Activated T-helper 17 cell treated with anti-CD3 and anti-CD28 coated beads, Interleukin-2, amount 50 U/mL, for 72 hours (primary cell): ENCODE data around the gene CIB4. TPM values are rescaled to one million over a fixed set of nuclear protein-coding genes. Genes with fewer than 3 reads are reported as not detected.

Experiments used
- ATAC-seq: fragments of 150-1000 bp; cut with Tn5 transposase; replicated peaks from 2 replicates; pipeline ENCODE4 v1.10.0; 2021; ENCODE audit warnings: mild to moderate bottlenecking, moderate library complexity
- H3K27ac Mint-ChIP-seq: one replicate; pipeline ENCODE4 v1.8.0; 2022; ENCODE audit warnings: mixed read lengths
- H3K27me3 Mint-ChIP-seq: one replicate; pipeline ENCODE4 v1.8.0; 2022; ENCODE audit warnings: mixed read lengths
- H3K36me3 Mint-ChIP-seq: one replicate; pipeline ENCODE4 v1.8.0; 2022; ENCODE audit warnings: low read depth, mild to moderate bottlenecking, mixed read lengths
- H3K4me1 Mint-ChIP-seq: one replicate; pipeline ENCODE4 v1.8.0; 2022; ENCODE audit warnings: mixed read lengths
- H3K4me3 Mint-ChIP-seq: one replicate; pipeline ENCODE4 v1.8.0; 2022; ENCODE audit warnings: mild to moderate bottlenecking, mixed read lengths
- H3K9me3 Mint-ChIP-seq: one replicate; pipeline ENCODE4 v1.8.0; 2022; ENCODE audit warnings: mixed read lengths
- total RNA-seq, 2 donors: library from RNA; stranded (reverse); gene quantifications; one replicate each; pipeline ENCODE4 v1.2.3, GENCODE V29; 2022

CIB4 gene
- total RNA-seq, 2 donors from 2014 or later: not detected

GRCh38 chr2:26605195-26605998, 35.8 kb downstream of the CIB4 start:
- no peaks in the 10 kb centered on the region for H3K36me3 Mint-ChIP-seq
- no peak overlapping the region for H3K27ac Mint-ChIP-seq
- ATAC-seq: peak; percentile 37
- no peaks in the 10 kb centered on the region for H3K4me1 Mint-ChIP-seq
- H3K4me3 Mint-ChIP-seq: no peak overlapping the region
- H3K9me3 Mint-ChIP-seq: no peaks in the 10 kb centered on the region
- H3K27me3 Mint-ChIP-seq: peaks cover 30% of the 10 kb centered on the region

- Mint-ChIP-seq H3K36me3 (no peaks in the 10 kb centered on the region), H3K4me3 (no peak overlapping the region)
Measured at GRCh38 chr2:26602575-26602974, 38.6 kb downstream of the CIB4 start.

GRCh38 chr2:26599387-26599786, 41.8 kb downstream of the CIB4 start:
- no peak overlapping the region for H3K4me3 Mint-ChIP-seq
- no peak overlapping the region for H3K27ac Mint-ChIP-seq
- ATAC-seq: no peak
- no peaks in the 10 kb centered on the region for H3K36me3 Mint-ChIP-seq
- no peaks in the 10 kb centered on the region for H3K4me1 Mint-ChIP-seq
- no peaks in the 10 kb centered on the region for H3K9me3 Mint-ChIP-seq
- H3K27me3 Mint-ChIP-seq: peaks cover 38% of the 10 kb centered on the region

More at GRCh38 chr2:26602575-26602974, 38.6 kb downstream of the CIB4 start:
- peaks cover 30% of the 10 kb centered on the region for H3K27me3 Mint-ChIP-seq
- H3K27ac Mint-ChIP-seq: no peak overlapping the region
- ATAC-seq: no peak
- H3K4me1 Mint-ChIP-seq: no peaks in the 10 kb centered on the region
- no peaks in the 10 kb centered on the region for H3K9me3 Mint-ChIP-seq

- Mint-ChIP-seq H3K36me3 (no peaks in the 10 kb centered on the region), H3K27ac (no peak overlapping the region), H3K4me3 (no peak overlapping the region), H3K27me3 (peaks cover 42% of the 10 kb centered on the region), H3K9me3 (no peaks in the 10 kb centered on the region), H3K4me1 (no peaks in the 10 kb centered on the region)
- no peak for ATAC-seq
Measured at GRCh38 chr2:26598996-26599373, 42.2 kb downstream of the CIB4 start.

GRCh38 chr2:26598336-26598995, 42.7 kb downstream of the CIB4 start:
- Mint-ChIP-seq H3K36me3 (no peaks in the 10 kb centered on the region), H3K9me3 (no peaks in the 10 kb centered on the region), H3K4me3 (no peak overlapping the region), H3K27me3 (peaks cover 44% of the 10 kb centered on the region), H3K4me1 (no peaks in the 10 kb centered on the region), H3K27ac (no peak overlapping the region)
- ATAC-seq: no peak

GRCh38 chr2:26597197-26597596, 44.0 kb downstream of the CIB4 start:
- no peak overlapping the region for H3K4me3 Mint-ChIP-seq
- ATAC-seq: no peak
- H3K27me3 Mint-ChIP-seq: peaks cover 47% of the 10 kb centered on the region
- H3K36me3 Mint-ChIP-seq: no peaks in the 10 kb centered on the region
- H3K9me3 Mint-ChIP-seq: no peaks in the 10 kb centered on the region
- no peaks in the 10 kb centered on the region for H3K4me1 Mint-ChIP-seq
- no peak overlapping the region for H3K27ac Mint-ChIP-seq

GRCh38 chr2:26595146-26595545, 46.0 kb downstream of the CIB4 start:
- Mint-ChIP-seq H3K27me3 (peaks cover 37% of the 10 kb centered on the region), H3K4me1 (no peaks in the 10 kb centered on the region), H3K4me3 (no peak overlapping the region), H3K36me3 (no peaks in the 10 kb centered on the region), H3K27ac (no peak overlapping the region), H3K9me3 (no peaks in the 10 kb centered on the region)
- no peak for ATAC-seq

GRCh38 chr2:26591619-26592505, 49.3 kb downstream of the CIB4 start:
- Mint-ChIP-seq H3K36me3 (no peaks in the 10 kb centered on the region), H3K27me3 (peaks cover 41% of the 10 kb centered on the region), H3K4me1 (no peaks in the 10 kb centered on the region), H3K27ac (no peak overlapping the region), H3K9me3 (no peaks in the 10 kb centered on the region), H3K4me3 (no peak overlapping the region)
- ATAC-seq: peak; percentile 63

GRCh38 chr2:26590980-26591618, 50.1 kb downstream of the CIB4 start:
- peaks cover 44% of the 10 kb centered on the region for H3K27me3 Mint-ChIP-seq
- H3K9me3 Mint-ChIP-seq: no peaks in the 10 kb centered on the region
- ATAC-seq: no peak
- H3K27ac Mint-ChIP-seq: no peak overlapping the region
- no peaks in the 10 kb centered on the region for H3K4me1 Mint-ChIP-seq
- H3K4me3 Mint-ChIP-seq: no peak overlapping the region
- H3K36me3 Mint-ChIP-seq: no peaks in the 10 kb centered on the region

- Mint-ChIP-seq H3K27me3 (peaks cover 46% of the 10 kb centered on the region), H3K27ac (no peak overlapping the region), H3K4me3 (no peak overlapping the region), H3K36me3 (no peaks in the 10 kb centered on the region), H3K4me1 (no peaks in the 10 kb centered on the region), H3K9me3 (no peaks in the 10 kb centered on the region)
- ATAC-seq: no peak
Measured at GRCh38 chr2:26590508-26590907, 50.7 kb downstream of the CIB4 start.

GRCh38 chr2:26588576-26588975, 52.6 kb downstream of the CIB4 start:
- H3K9me3 Mint-ChIP-seq: no peaks in the 10 kb centered on the region
- H3K4me1 Mint-ChIP-seq: no peaks in the 10 kb centered on the region
- H3K27ac Mint-ChIP-seq: no peak overlapping the region
- ATAC-seq: no peak
- no peaks in the 10 kb centered on the region for H3K36me3 Mint-ChIP-seq
- H3K4me3 Mint-ChIP-seq: no peak overlapping the region
- H3K27me3 Mint-ChIP-seq: peaks cover 34% of the 10 kb centered on the region

GRCh38 chr2:26587994-26588393, 53.2 kb downstream of the CIB4 start:
- no peak for ATAC-seq
- no peaks in the 10 kb centered on the region for H3K4me1 Mint-ChIP-seq
- no peak overlapping the region for H3K27ac Mint-ChIP-seq
- H3K4me3 Mint-ChIP-seq: no peak overlapping the region
- peaks cover 31% of the 10 kb centered on the region for H3K27me3 Mint-ChIP-seq
- H3K36me3 Mint-ChIP-seq: no peaks in the 10 kb centered on the region
- H3K9me3 Mint-ChIP-seq: no peaks in the 10 kb centered on the region

GRCh38 chr2:26585966-26586365, 55.2 kb downstream of the CIB4 start:
- Mint-ChIP-seq H3K27ac (no peak overlapping the region), H3K9me3 (no peaks in the 10 kb centered on the region), H3K36me3 (no peaks in the 10 kb centered on the region), H3K4me1 (no peaks in the 10 kb centered on the region), H3K27me3 (peaks cover 26% of the 10 kb centered on the region), H3K4me3 (no peak overlapping the region)
- peak; percentile 12 for ATAC-seq

- H3K27me3 Mint-ChIP-seq: peaks cover 22% of the 10 kb centered on the region
- ATAC-seq: no peak
- no peaks in the 10 kb centered on the region for H3K4me1 Mint-ChIP-seq
- no peaks in the 10 kb centered on the region for H3K9me3 Mint-ChIP-seq
- H3K36me3 Mint-ChIP-seq: no peaks in the 10 kb centered on the region
- no peak overlapping the region for H3K4me3 Mint-ChIP-seq
- H3K27ac Mint-ChIP-seq: no peak overlapping the region
Measured at GRCh38 chr2:26585100-26585499, 56.1 kb downstream of the CIB4 start.
